OCI-LY7 (cell line): ENCODE results near the gene OR6N1.

Experiments
- CTCF ChIP-seq: fragments of 200-600 bp; sonication (generic); conservative IDR thresholded peaks from 2 replicates; pipeline ENCODE4 v1.5.1; 2014; ENCODE audit warnings: mild to moderate bottlenecking, antibody characterized with exemption, low read length, moderate library complexity, mixed read lengths
- EZH2phosphoT487 ChIP-seq: fragments of 200-600 bp; sonication (generic); IDR thresholded peaks from 2 replicates; pipeline ENCODE4 v1.6.1; 2018; ENCODE audit warnings: low read depth, borderline replicate concordance, mild to moderate bottlenecking, mixed run types, antibody characterized with exemption, low read length, moderate library complexity, mixed read lengths

- TF ChIP-seq CTCF (no peak), EZH2phosphoT487 (no peak)
Measured at GRCh38 chr1:158719664-158720063, 52.3 kb downstream of the OR6N1 start.
